Activated naive CD8-positive, alpha-beta T cell treated with anti-CD3 and anti-CD28 coated beads for 36 hours (primary cell): ENCODE measurements around the gene HEXIM1. TPM values are rescaled to one million over a fixed set of nuclear protein-coding genes. Genes with fewer than 3 reads are reported as not detected.
"Not testable (repeated sequence)": the region's sequence is repeated elsewhere in the genome, so short reads cannot be mapped to it uniquely, and the experiment has no call there.

Experiments used
- DNase-seq: peaks from one replicate; pipeline ENCODE4 v3.0.0; 2021
- H3K27ac Mint-ChIP-seq: one replicate; pipeline ENCODE4 v1.8.0; 2022; ENCODE audit warnings: mild to moderate bottlenecking, moderate library complexity, mixed read lengths
- H3K27me3 Mint-ChIP-seq: one replicate; pipeline ENCODE4 v1.8.0; 2022; ENCODE audit warnings: mild to moderate bottlenecking, mixed read lengths
- H3K36me3 Mint-ChIP-seq: one replicate; pipeline ENCODE4 v1.8.0; 2021; ENCODE audit warnings: mild to moderate bottlenecking, mixed read lengths
- H3K4me1 Mint-ChIP-seq: one replicate; pipeline ENCODE4 v1.8.0; 2021; ENCODE audit warnings: mixed read lengths
- H3K4me3 Mint-ChIP-seq: one replicate; pipeline ENCODE4 v1.8.0; 2022; ENCODE audit warnings: mild to moderate bottlenecking, moderate library complexity, mixed read lengths
- H3K9me3 Mint-ChIP-seq: one replicate; pipeline ENCODE4 v1.8.0; 2022; ENCODE audit warnings: mixed read lengths
- total RNA-seq, 2 experiments: library from RNA; stranded (reverse); gene quantifications; one replicate each; pipeline ENCODE4 v1.2.3, GENCODE V29; 2021

Gene HEXIM1
- total RNA-seq, 2 experiments from 2014 or later = 36.0 to 36.5 TPM

- H3K27ac Mint-ChIP-seq = no peak overlapping the region
- no peaks in the 10 kb centered on the region for H3K4me1 Mint-ChIP-seq
- no peak overlapping the region for H3K4me3 Mint-ChIP-seq
- no peaks in the 10 kb centered on the region for H3K9me3 Mint-ChIP-seq
- DNase-seq = no peak
- H3K27me3 Mint-ChIP-seq = peaks cover 14% of the 10 kb centered on the region
- H3K36me3 Mint-ChIP-seq = no peaks in the 10 kb centered on the region
Measured at GRCh38 chr17:45120558-45120957, 27.7 kb upstream of the HEXIM1 start.

GRCh38 chr17:45121055-45121454 lies 27.2 kb upstream of the HEXIM1 start:
- H3K9me3 Mint-ChIP-seq = no peaks in the 10 kb centered on the region
- peaks cover 14% of the 10 kb centered on the region for H3K27me3 Mint-ChIP-seq
- no peak overlapping the region for H3K4me3 Mint-ChIP-seq
- H3K4me1 Mint-ChIP-seq = no peaks in the 10 kb centered on the region
- no peak overlapping the region for H3K27ac Mint-ChIP-seq
- H3K36me3 Mint-ChIP-seq = no peaks in the 10 kb centered on the region
- DNase-seq = no peak

- no peak overlapping the region for H3K4me3 Mint-ChIP-seq
- no peaks in the 10 kb centered on the region for H3K4me1 Mint-ChIP-seq
- DNase-seq = no peak
- peaks cover 14% of the 10 kb centered on the region for H3K27me3 Mint-ChIP-seq
- H3K36me3 Mint-ChIP-seq = no peaks in the 10 kb centered on the region
- H3K27ac Mint-ChIP-seq = no peak overlapping the region
- no peaks in the 10 kb centered on the region for H3K9me3 Mint-ChIP-seq
Measured at GRCh38 chr17:45123076-45123770, 25.1 kb upstream of the HEXIM1 start.

- peaks cover 14% of the 10 kb centered on the region for H3K27me3 Mint-ChIP-seq
- DNase-seq = no peak
- H3K27ac Mint-ChIP-seq = no peak overlapping the region
- H3K4me3 Mint-ChIP-seq = no peak overlapping the region
- no peaks in the 10 kb centered on the region for H3K9me3 Mint-ChIP-seq
- no peaks in the 10 kb centered on the region for H3K4me1 Mint-ChIP-seq
- H3K36me3 Mint-ChIP-seq = no peaks in the 10 kb centered on the region
Measured at GRCh38 chr17:45123930-45124796, 24.1 kb upstream of the HEXIM1 start.

- H3K4me3 Mint-ChIP-seq, H3K4me1 Mint-ChIP-seq, H3K36me3 Mint-ChIP-seq, DNase-seq, H3K27ac Mint-ChIP-seq, H3K9me3 Mint-ChIP-seq: not testable (repeated sequence)
- peaks cover 13% of the 10 kb centered on the region for H3K27me3 Mint-ChIP-seq
Measured at GRCh38 chr17:45124797-45125122, 23.5 kb upstream of the HEXIM1 start.

GRCh38 chr17:45125509-45125908 lies 22.8 kb upstream of the HEXIM1 start:
- no peak for DNase-seq
- H3K27ac Mint-ChIP-seq = no peak overlapping the region
- H3K36me3 Mint-ChIP-seq = no peaks in the 10 kb centered on the region
- peaks cover 8% of the 10 kb centered on the region for H3K27me3 Mint-ChIP-seq
- H3K4me3 Mint-ChIP-seq = no peak overlapping the region
- H3K9me3 Mint-ChIP-seq = no peaks in the 10 kb centered on the region
- H3K4me1 Mint-ChIP-seq = no peaks in the 10 kb centered on the region

- no peaks in the 10 kb centered on the region for H3K36me3 Mint-ChIP-seq
- H3K27ac Mint-ChIP-seq = no peak overlapping the region
- no peaks in the 10 kb centered on the region for H3K9me3 Mint-ChIP-seq
- H3K4me3 Mint-ChIP-seq = no peak overlapping the region
- H3K27me3 Mint-ChIP-seq = peaks cover 6% of the 10 kb centered on the region
- DNase-seq = no peak
- peaks cover 2% of the 10 kb centered on the region for H3K4me1 Mint-ChIP-seq
Measured at GRCh38 chr17:45127207-45127547, 21.1 kb upstream of the HEXIM1 start.

- Mint-ChIP-seq H3K4me3 (no peak overlapping the region), H3K9me3 (no peaks in the 10 kb centered on the region), H3K4me1 (peaks cover 2% of the 10 kb centered on the region), H3K27me3 (peaks cover 6% of the 10 kb centered on the region), H3K36me3 (no peaks in the 10 kb centered on the region), H3K27ac (no peak overlapping the region)
- no peak for DNase-seq
Measured at GRCh38 chr17:45127548-45128300, 20.6 kb upstream of the HEXIM1 start.

- H3K36me3 Mint-ChIP-seq = no peaks in the 10 kb centered on the region
- no peak for DNase-seq
- H3K27ac Mint-ChIP-seq = no peak overlapping the region
- H3K4me1 Mint-ChIP-seq = peaks cover 2% of the 10 kb centered on the region
- no peaks in the 10 kb centered on the region for H3K9me3 Mint-ChIP-seq
- no peak overlapping the region for H3K4me3 Mint-ChIP-seq
- peaks cover 6% of the 10 kb centered on the region for H3K27me3 Mint-ChIP-seq
Measured at GRCh38 chr17:45128331-45128730, 19.9 kb upstream of the HEXIM1 start.

GRCh38 chr17:45128989-45129388 lies 19.3 kb upstream of the HEXIM1 start:
- Mint-ChIP-seq H3K27ac (no peak overlapping the region), H3K36me3 (no peaks in the 10 kb centered on the region), H3K9me3 (no peaks in the 10 kb centered on the region), H3K4me3 (no peak overlapping the region), H3K27me3 (peaks cover 6% of the 10 kb centered on the region), H3K4me1 (peaks cover 4% of the 10 kb centered on the region)
- DNase-seq = no peak

GRCh38 chr17:45129426-45129939 lies 18.8 kb upstream of the HEXIM1 start:
- Mint-ChIP-seq H3K27ac (no peak overlapping the region), H3K27me3 (peaks cover 6% of the 10 kb centered on the region), H3K4me1 (peaks cover 4% of the 10 kb centered on the region), H3K36me3 (no peaks in the 10 kb centered on the region), H3K4me3 (no peak overlapping the region), H3K9me3 (no peaks in the 10 kb centered on the region)
- no peak for DNase-seq

- Mint-ChIP-seq H3K27me3 (peaks cover 6% of the 10 kb centered on the region), H3K4me3 (no peak overlapping the region), H3K9me3 (no peaks in the 10 kb centered on the region), H3K4me1 (peaks cover 5% of the 10 kb centered on the region), H3K27ac (no peak overlapping the region), H3K36me3 (no peaks in the 10 kb centered on the region)
- no peak for DNase-seq
Measured at GRCh38 chr17:45129940-45130680, 18.2 kb upstream of the HEXIM1 start.

GRCh38 chr17:45130681-45131615 lies 17.3 kb upstream of the HEXIM1 start:
- peaks cover 6% of the 10 kb centered on the region for H3K4me1 Mint-ChIP-seq
- H3K36me3 Mint-ChIP-seq = no peaks in the 10 kb centered on the region
- H3K9me3 Mint-ChIP-seq = no peaks in the 10 kb centered on the region
- no peak overlapping the region for H3K27ac Mint-ChIP-seq
- DNase-seq = no peak
- peak overlapping the region; percentile 4 for H3K4me3 Mint-ChIP-seq
- peaks cover 6% of the 10 kb centered on the region for H3K27me3 Mint-ChIP-seq
